GM19193 (cell line): ENCODE data around the gene OSBP2.

Experiments
- POLR2A ChIP-seq: IDR thresholded peaks from 4 replicates; pipeline ENCODE4 v1.6.1; 2011; ENCODE audit not compliant: insufficient read depth, insufficient read length; ENCODE audit errors: extremely low read depth

The OSBP2 gene

DNA sequence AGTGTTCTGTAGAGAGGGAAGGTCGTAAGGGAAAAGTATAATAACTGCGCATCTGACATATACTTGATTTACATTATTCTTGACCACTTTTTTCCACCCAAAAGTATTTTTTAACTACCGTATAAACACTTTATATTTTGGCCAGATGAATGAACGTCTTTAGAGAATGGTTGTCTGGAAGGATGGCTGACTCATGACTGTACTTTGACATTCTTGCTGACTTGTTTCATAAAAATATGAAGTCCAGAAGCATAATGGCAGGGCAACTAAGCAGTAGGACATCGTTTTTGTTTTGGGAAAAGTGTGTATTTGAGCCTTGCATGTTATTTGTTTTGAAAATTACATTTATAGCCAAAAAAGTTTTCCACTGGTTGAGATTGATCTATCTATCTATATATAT lies 110.0 kb downstream of the OSBP2 start:
- no peak for TF ChIP-seq POLR2A

- TF ChIP-seq POLR2A = no peak
Observed at GRCh38 chr22:30806391-30806861, 111.8 kb downstream of the OSBP2 start.

- TF ChIP-seq POLR2A = no peak
Observed at GRCh38 chr22:30809086-30809485, 114.4 kb downstream of the OSBP2 start.

DNA sequence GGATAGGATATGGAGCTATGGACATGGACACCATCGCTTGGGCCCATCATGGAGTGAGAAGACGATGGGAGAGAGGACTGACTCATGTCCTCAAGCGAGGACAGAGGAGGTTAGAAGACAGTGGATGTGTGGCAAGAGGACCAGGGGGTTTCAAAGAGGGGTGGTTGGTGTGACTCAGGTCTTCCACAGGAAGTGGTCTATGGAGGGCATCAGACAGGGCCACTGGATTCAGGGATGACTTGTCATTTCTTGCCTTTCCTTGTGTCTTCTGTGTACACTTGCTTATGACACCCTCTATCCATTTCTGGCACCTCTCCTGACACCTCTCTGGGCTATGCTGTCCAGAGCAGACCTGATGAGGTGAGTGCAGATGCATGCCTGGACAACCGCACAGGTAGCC lies 115.4 kb downstream of the OSBP2 start:
- no peak for TF ChIP-seq POLR2A

- no peak for TF ChIP-seq POLR2A
Observed at GRCh38 chr22:30813936-30814335, 119.3 kb downstream of the OSBP2 start.

DNA sequence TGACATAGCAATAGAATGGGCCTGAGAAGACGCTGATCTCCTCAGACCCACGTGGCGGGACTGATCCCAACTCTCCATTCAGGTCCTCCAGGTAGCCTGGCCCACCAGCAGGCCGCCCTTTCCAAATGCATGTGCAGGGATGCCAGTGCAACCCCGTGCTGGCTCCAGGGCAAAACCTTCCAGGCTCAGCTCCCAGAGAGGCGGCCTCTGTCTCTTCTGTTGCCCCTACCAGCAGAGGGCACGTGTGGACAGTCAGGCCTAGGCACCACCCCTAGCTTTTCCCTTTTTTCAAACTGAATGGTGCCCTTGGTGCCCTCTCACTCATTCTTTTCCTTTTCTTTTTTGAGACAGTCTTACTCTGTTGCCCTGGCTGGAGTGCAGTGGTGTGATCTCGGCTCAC lies 121.7 kb downstream of the OSBP2 start:
- no peak for TF ChIP-seq POLR2A

DNA sequence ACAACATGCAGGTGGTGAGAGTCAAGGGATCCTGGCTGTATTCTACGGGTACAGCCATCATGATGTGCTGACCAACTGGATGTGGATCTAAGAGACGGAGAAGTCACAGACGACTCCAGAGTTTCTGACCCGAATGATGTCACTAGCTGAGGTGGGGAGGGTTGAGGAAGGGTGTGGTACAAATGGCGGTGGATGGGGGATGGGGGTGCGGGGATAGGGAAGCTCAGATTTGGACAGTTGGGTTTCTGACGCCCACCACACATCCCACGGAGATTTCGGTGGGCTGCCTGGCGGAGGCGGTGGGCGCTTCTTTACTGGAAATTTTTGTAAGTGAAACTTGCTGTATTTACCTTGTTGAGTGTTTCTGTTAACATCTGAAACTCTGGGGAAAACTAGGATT lies 126.7 kb downstream of the OSBP2 start:
- TF ChIP-seq POLR2A = no peak

DNA sequence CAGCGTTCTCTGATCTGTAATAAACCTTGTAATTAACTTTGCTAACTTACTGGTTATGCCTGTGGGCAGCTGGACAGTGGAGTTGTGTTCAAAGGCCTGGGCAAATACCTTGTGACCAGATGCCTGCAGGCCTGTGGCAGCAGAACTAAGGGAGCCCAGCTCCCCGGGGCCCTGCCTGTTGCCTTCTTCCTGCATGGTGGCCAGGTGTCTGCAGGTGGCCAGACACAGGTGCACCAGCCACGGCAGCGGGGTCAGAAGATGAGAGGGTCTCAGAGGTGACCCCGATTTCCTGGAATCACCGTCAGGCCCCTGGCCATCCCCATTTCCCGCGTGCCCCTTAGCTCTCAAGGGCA lies 127.2 kb downstream of the OSBP2 start:
- TF ChIP-seq POLR2A = no peak

DNA sequence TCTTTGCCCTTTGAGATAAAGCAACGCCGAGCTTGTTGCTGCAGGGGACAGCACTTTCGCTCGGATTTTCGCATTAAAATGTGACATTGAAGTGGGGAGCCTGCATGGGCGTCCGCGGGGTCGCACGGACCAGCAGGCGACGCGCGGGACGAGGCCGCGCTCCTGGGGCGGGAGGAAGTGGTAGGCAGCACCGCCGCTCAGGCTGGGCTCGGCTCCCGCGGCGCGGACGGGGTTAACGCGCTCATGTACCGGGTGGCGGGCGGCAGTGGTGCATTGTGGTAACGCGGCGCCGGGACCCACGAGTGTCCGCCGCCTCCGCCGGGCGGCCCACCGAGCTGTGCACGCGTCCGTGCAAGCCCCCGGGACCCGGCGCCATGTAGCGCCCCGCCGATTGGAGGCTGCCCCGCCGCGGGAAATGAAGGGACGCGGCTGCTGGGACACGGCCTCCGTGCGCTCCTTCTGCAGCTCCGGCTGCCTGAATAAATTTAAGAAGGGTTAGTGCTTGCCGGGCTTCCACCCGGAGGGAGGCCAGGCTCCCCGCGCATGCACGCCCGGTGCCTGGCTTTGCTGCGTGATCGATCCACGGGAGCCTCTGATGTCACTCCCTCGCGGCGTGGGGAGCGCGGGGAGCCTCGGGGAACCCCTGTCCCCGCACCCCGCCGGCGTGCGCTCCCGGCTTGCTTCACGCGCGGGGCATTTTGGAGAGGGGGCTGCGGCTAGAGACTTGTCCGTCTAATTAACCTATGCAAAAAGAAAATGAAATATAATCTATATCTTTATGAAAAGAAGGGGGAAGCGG lies 127.7 kb downstream of the OSBP2 start:
- no peak for TF ChIP-seq POLR2A

- TF ChIP-seq POLR2A = no peak
Observed at GRCh38 chr22:30823015-30823370, 128.3 kb downstream of the OSBP2 start.

DNA sequence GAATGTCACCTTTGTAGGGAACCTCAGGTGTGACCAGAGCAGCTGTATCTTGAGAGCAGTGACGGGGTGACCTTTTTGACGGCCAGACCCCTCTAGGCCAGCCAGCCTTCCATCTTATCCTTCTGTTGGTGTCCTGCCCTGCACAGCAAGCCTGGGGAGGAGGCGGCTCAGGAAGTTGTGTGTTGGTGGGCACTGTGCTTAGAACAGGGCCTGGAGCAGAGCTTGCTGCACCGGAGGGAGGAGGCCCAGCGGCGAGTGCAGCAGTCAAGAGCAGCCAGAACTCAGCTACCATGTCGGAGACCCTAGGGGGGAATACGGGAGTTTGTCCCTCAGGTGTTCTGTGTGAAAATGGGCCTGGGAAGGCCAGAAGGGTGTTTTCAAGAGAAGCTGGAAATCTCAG lies 129.4 kb downstream of the OSBP2 start:
- no peak for TF ChIP-seq POLR2A

- TF ChIP-seq POLR2A = no peak
Observed at GRCh38 chr22:30824711-30825110, 130.0 kb downstream of the OSBP2 start.

DNA sequence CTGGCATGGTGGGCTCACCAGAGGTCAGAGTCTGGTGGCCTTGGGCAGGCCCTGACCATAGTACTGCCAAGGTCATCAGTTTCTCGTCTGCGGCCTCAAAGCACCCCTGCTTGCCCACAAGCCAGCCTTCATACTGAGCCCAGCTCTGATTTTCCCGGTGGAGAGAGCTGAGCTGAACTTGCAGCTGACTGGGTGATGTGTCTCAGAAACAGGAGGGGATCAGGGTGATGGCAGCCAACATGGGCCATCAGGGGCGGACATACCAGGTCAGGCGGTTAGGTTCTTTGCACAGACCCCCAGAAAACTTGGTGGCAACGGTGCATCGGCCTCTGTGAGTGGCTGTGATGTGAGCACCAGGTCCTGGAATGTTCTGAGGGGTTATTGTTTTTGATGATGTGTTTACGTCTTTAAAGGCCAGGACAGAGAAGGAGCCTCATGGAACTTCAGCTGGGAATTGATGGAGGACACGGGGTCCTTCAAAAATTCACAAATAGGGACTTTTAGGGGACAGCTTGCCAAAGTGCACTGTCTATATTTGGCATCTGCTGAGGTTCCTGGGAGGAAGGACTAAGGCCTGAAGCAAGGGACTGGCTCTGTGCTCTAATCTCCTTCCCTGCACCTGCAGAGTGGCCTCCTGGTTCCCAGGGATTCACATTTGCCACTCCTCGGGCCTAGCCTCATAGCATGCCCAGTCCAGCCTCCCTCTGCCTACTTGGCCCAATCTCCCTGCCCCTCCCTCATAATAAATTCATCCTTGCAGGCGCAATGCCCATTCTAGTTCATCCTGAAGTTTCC lies 131.2 kb downstream of the OSBP2 start:
- no peak for TF ChIP-seq POLR2A

DNA sequence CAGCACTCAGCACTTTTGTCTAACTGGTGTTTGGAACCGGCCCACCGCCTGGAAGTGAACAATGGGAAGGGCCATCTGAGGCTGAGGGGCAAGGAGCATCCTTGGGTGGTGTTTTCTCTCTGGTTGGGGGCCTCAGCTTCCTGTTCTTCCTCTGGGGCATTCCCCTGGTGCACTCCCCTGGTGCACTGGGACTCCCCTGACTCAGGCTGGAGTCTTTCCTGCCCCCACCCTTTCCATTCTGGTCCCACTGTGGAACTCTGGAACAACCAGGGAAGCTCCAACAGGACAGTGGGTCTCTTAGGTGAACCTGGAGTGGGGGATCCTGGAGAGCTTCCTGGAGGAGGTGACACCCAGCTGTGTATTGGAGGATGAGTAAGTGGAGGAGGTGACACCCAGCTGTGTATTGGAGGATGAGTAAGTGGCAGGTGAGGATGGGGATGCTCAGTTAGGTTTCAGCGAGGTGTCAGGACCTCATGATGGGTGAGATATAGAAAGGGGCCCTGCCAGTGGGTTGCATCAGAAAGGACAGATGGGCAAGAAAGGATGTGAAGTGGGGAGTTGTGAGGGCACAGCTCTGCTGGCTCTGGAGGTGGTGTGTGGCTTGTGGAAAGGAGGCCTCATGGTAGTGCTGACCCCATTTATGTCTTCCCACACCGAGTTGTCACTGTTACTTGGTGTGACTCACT lies 132.1 kb downstream of the OSBP2 start:
- no peak for TF ChIP-seq POLR2A

GRCh38 chr22:30827646-30828045 lies 133.0 kb downstream of the OSBP2 start:
- TF ChIP-seq POLR2A = no peak

DNA sequence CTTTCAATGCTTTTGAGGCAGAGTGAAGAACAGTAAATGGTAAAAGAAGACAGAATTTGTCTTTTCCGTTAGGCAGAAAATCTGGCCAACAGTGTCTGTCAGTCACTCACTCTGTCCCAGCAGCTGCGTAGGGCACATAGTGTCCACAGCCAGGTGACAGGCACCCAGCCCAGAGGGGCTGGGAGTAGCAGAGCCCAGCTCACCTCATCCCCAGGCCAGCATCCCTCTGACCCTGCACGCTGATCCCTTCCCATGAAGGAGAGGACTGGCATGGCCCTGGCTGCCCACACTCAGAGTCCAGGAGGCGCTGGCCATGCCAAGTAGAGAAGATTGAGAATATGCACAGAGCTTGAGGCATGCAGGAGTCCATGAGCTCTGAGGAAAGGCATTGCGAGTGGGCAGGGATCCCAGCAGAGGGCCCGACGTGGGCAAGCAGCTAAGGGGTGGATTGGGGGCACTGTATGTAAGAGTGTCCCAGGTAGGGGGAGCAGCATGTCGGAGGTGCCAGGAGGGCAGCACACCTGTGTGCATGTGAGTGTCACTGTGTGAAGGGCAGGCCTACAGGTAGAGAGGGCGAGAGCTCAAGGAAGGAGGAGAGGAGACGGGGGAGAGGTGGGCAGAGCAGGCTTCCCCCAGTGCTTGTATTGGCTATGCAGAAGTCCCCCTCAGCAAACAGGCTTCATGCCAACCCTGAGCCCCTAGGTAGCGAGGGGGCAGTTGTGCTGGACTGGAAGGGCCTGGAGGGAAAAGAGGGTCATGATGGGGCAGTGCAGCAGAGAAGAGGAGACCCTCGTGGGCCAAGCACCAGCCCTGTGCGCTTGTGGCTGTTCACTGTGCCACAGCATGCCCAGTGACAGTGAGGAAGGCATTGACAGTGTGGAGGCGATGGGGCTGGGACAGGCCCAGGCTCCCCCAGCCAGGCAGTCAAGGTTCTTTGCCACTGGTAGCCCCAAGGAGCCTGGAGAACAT lies 133.8 kb downstream of the OSBP2 start:
- TF ChIP-seq POLR2A = no peak
